ENCODE measurements around the gene APOA1. TPM values are rescaled to one million over a fixed set of nuclear protein-coding genes. Genes with fewer than 3 reads are reported as not detected.

Gene APOA1
- total RNA-seq, 2 experiments from 2014 or later = 0.47 to 0.77 TPM

GRCh38 chr11:116798368-116798767 is 39.1 kb downstream of the APOA1 start:
- POLR2A ChIA-PET = no interaction called here
- H3K27ac ChIP-seq (ENCODE audit: low read depth in 1 of 2, low read length in 2 of 2) = no peak overlapping the region
- CTCF ChIA-PET = interaction anchor here (0.7 kb wide), 1 partner anchor 485 kb away, joined by 3 read pairs; no protein-coding TSS in a partner anchor

GRCh38 chr11:116797816-116798215 is 39.6 kb downstream of the APOA1 start:
- Mint-ChIP-seq H3K4me1 (ENCODE audit: low read depth) (peaks cover 4% of the 10 kb centered on the region), H3K4me3 (no peak overlapping the region), H3K36me3 (ENCODE audit: low read depth) (no peaks in the 10 kb centered on the region), H3K27me3 (peaks cover 19% of the 10 kb centered on the region), H3K27ac (no peak overlapping the region), H3K9me3 (no peaks in the 10 kb centered on the region)
- ChIA-PET POLR2A (no interaction called here), CTCF (no interaction called here)
- ATAC-seq (ENCODE audit: poor library complexity) (no peak), DNase-seq (no peak)
- Histone ChIP-seq H3K4me3 (ENCODE audit: low read length) (no peak overlapping the region), H3K27me3 (ENCODE audit: control insufficient read depth in 1 of 2, insufficient read depth in 2 of 2, low read length in 2 of 2) (peaks cover 0 to 2% of the 10 kb centered on the region in 2 experiments), H3K4me1 (ENCODE audit: insufficient read depth, low read length) (no peaks in the 10 kb centered on the region), H3K27ac (ENCODE audit: low read depth in 1 of 2, low read length in 2 of 2) (no peak overlapping the region), H3K9me3 (ENCODE audit: control insufficient read depth in 1 of 2, insufficient read depth in 1 of 2, low read length in 2 of 2) (no peaks in the 10 kb centered on the region), H3K36me3 (ENCODE audit: insufficient read depth, low read length) (no peaks in the 10 kb centered on the region)
- no peak for TF ChIP-seq CTCF (IDR thresholded peaks at IDR 0.05)
- intact Hi-C loops (cut with DNase I, micrococcal nuclease) = no loop called here

More at GRCh38 chr11:116798368-116798767, 39.1 kb downstream of the APOA1 start:
- ATAC-seq (ENCODE audit: poor library complexity) (no peak), DNase-seq (no peak)
- Mint-ChIP-seq H3K27me3 (peaks cover 20% of the 10 kb centered on the region), H3K36me3 (ENCODE audit: low read depth) (no peaks in the 10 kb centered on the region), H3K9me3 (no peaks in the 10 kb centered on the region), H3K4me1 (ENCODE audit: low read depth) (no peaks in the 10 kb centered on the region), H3K27ac (no peak overlapping the region), H3K4me3 (no peak overlapping the region)
- Histone ChIP-seq H3K4me1 (ENCODE audit: insufficient read depth, low read length) (no peaks in the 10 kb centered on the region), H3K4me3 (ENCODE audit: low read length) (no peak overlapping the region), H3K9me3 (ENCODE audit: control insufficient read depth in 1 of 2, insufficient read depth in 1 of 2, low read length in 2 of 2) (no peaks in the 10 kb centered on the region), H3K36me3 (ENCODE audit: insufficient read depth, low read length) (no peaks in the 10 kb centered on the region), H3K27me3 (ENCODE audit: control insufficient read depth in 1 of 2, insufficient read depth in 2 of 2, low read length in 2 of 2) (peaks cover 0 to 2% of the 10 kb centered on the region in 2 experiments)
- TF ChIP-seq CTCF (IDR thresholded peaks at IDR 0.05) = no peak
- intact Hi-C loops (cut with DNase I, micrococcal nuclease) = no loop called here

- CTCF ChIA-PET = no interaction called here
- Mint-ChIP-seq H3K27me3 (peaks cover 16% of the 10 kb centered on the region), H3K4me1 (ENCODE audit: low read depth) (peaks cover 5% of the 10 kb centered on the region), H3K4me3 (no peak overlapping the region), H3K27ac (no peak overlapping the region), H3K36me3 (ENCODE audit: low read depth) (no peaks in the 10 kb centered on the region), H3K9me3 (no peaks in the 10 kb centered on the region)
- H3K9me3 ChIP-seq (ENCODE audit: control insufficient read depth in 1 of 2, insufficient read depth in 1 of 2, low read length in 2 of 2) = no peaks in the 10 kb centered on the region
- peaks cover 0 to 2% of the 10 kb centered on the region in 2 experiments for H3K27me3 ChIP-seq (ENCODE audit: control insufficient read depth in 1 of 2, insufficient read depth in 2 of 2, low read length in 2 of 2)
- intact Hi-C loops (cut with DNase I, micrococcal nuclease) = no loop called here
- ATAC-seq (ENCODE audit: poor library complexity) (no peak), DNase-seq (no peak)
- H3K27ac ChIP-seq (ENCODE audit: low read depth in 1 of 2, low read length in 2 of 2) = no peak overlapping the region
- H3K4me3 ChIP-seq (ENCODE audit: low read length) = no peak overlapping the region
- POLR2A ChIA-PET = no interaction called here
- TF ChIP-seq CTCF (IDR thresholded peaks at IDR 0.05) = no peak
- peaks cover 3% of the 10 kb centered on the region for H3K4me1 ChIP-seq (ENCODE audit: insufficient read depth, low read length)
- H3K36me3 ChIP-seq (ENCODE audit: insufficient read depth, low read length) = no peaks in the 10 kb centered on the region
These were observed 40.9 kb downstream of the APOA1 start for GRCh38 chr11:116796548-116796947.

All from CD4-positive, alpha-beta T cell (primary cell).